ENCODE results near the gene TFCP2L1. TPM values are rescaled to one million over a fixed set of nuclear protein-coding genes. Genes with fewer than 3 reads are reported as not detected.

TFCP2L1 gene
- total and polyA plus RNA-seq, 4 donors: 0.30 to 0.89 (median 0.51) TPM

DNA sequence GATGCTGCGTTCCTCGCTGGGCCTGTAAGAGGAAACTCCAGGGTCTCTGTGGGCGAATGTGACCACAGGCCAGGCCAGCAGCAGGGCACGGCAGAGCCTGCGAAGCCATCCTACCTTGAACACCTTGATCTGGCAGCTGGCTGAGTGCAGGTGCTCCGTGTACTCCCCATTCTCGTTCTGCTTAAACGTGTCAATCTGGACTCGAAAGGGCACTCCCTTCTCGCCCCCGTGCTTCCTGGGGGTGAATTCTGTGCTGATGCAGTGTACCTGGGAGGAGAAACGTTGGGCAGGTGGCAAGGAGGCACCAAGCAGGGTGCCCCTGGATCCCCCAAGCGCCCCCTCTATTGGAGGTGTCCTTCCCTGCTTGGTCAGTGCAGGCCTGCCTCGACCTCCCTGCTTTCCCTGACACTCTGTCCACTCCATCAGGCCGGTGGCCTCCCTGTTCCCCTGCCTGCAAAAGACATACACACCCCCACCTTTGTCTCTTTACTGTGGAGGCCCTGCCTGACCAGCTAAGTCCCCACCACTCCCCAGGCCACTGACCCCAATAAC lies 38.2 kb downstream of the TFCP2L1 start:
- Histone ChIP-seq H3K4me3 (ENCODE audit: low read depth, low read length) (no peak overlapping the region), H3K27ac (ENCODE audit: low read depth, low read length) (no peak overlapping the region), H3K4me1 (ENCODE audit: control insufficient read depth, insufficient read depth, low read length) (no peaks in the 10 kb centered on the region), H3K9me3 (ENCODE audit: control insufficient read depth, insufficient read depth, low read length) (no peaks in the 10 kb centered on the region), H3K27me3 (ENCODE audit: control insufficient read depth, insufficient read depth, low read length) (no peaks in the 10 kb centered on the region), H3K36me3 (ENCODE audit: control insufficient read depth, insufficient read depth, low read length) (no peaks in the 10 kb centered on the region)
- no peak for DNase-seq (ENCODE audit: low read depth in 4 of 6, low spot score in 6 of 6)
- WGBS (ENCODE audit: insufficient coverage): 90% methylated on average over 14 of the region's 15 CpGs

DNA sequence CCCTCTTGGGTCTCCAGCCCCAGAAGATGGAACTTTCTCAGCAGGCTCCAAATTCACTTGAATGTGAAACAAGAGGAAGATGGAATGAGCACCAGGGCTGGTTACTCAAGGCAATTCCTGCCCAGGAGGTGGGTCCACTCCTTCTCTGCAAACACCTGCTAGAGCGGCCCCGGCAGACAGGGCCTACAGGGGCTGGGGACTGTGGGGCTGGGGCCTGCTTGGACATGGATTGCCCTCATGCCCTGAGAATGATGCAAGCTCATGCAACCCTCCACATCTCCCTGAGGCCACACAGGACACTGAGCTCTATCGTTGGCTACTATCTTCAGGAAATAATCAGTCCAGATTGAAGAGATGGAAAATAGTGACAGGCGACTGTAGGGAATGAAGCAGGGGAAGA lies 39.1 kb downstream of the TFCP2L1 start:
- no peaks in the 10 kb centered on the region for H3K36me3 ChIP-seq (ENCODE audit: control insufficient read depth, insufficient read depth, low read length)
- H3K9me3 ChIP-seq (ENCODE audit: control insufficient read depth, insufficient read depth, low read length): no peaks in the 10 kb centered on the region
- no peak overlapping the region for H3K4me3 ChIP-seq (ENCODE audit: low read depth, low read length)
- no peak overlapping the region for H3K27ac ChIP-seq (ENCODE audit: low read depth, low read length)
- DNase-seq (ENCODE audit: low read depth in 4 of 6, low spot score in 6 of 6): no peak
- no peaks in the 10 kb centered on the region for H3K4me1 ChIP-seq (ENCODE audit: control insufficient read depth, insufficient read depth, low read length)
- no peaks in the 10 kb centered on the region for H3K27me3 ChIP-seq (ENCODE audit: control insufficient read depth, insufficient read depth, low read length)
- WGBS (ENCODE audit: insufficient coverage): 60% methylated on average over 3 of the region's 4 CpGs

DNA sequence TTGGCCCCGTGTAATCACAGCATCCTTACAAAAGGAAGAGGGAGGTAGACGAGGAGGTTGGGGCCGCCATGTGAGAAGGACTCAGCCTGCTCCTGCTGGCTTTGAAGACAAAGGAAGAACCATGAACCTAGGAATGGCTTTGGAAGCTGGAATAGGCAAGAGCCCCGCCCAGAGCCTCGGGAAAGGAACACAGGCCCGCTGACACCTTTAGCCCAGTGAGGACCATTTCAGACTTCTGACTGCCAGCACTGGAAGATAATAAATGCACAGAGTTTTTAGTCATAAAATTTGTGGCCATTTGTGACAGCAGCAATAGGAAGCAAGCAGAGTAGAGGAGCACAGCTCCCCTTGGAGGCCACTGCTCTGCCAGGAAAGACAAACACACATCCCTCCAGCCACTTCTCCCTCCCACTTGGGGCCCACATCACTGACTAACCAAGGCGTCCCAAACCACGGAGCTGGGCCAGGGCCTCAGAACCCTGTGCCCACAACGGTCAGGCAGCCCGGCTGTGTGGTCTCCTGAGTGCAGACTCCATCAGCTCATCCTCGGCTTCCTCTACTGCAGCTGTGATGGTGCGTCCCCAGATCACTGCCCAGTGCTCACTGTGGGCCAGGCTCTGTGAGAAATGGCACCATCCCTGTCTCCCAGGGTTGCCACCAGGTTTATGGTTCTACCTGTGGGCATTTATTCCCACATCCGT lies 39.7 kb downstream of the TFCP2L1 start:
- Histone ChIP-seq H3K9me3 (ENCODE audit: control insufficient read depth, insufficient read depth, low read length) (no peaks in the 10 kb centered on the region), H3K27me3 (ENCODE audit: control insufficient read depth, insufficient read depth, low read length) (no peaks in the 10 kb centered on the region), H3K4me3 (ENCODE audit: low read depth, low read length) (no peak overlapping the region), H3K36me3 (ENCODE audit: control insufficient read depth, insufficient read depth, low read length) (no peaks in the 10 kb centered on the region), H3K4me1 (ENCODE audit: control insufficient read depth, insufficient read depth, low read length) (no peaks in the 10 kb centered on the region), H3K27ac (ENCODE audit: low read depth, low read length) (no peak overlapping the region)
- 86% methylated on average over 13 of the region's 13 CpGs for WGBS (ENCODE audit: insufficient coverage)
- DNase-seq (ENCODE audit: low read depth in 4 of 6, low spot score in 6 of 6): no peak

DNA sequence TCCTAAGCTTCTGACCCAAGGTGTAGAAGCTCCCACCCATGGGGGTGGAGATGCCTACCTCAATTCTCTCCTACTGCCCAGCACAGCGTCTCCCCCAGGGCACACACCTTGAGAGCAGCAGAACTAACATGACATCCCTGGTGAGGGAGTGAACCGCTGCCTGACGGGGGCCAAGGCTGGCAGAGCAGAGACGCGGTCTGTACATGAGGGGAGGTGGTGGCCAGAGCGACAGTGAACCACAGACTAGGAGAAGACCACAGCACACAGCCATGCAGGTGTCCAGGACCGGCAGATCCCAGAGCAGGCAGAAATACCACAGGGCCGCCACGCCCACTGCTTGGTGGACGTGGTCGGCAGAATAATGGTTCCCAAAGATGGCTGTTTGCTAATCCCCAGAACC lies 40.4 kb downstream of the TFCP2L1 start:
- no peaks in the 10 kb centered on the region for H3K36me3 ChIP-seq (ENCODE audit: control insufficient read depth, insufficient read depth, low read length)
- no peak overlapping the region for H3K27ac ChIP-seq (ENCODE audit: low read depth, low read length)
- no peaks in the 10 kb centered on the region for H3K27me3 ChIP-seq (ENCODE audit: control insufficient read depth, insufficient read depth, low read length)
- WGBS (ENCODE audit: insufficient coverage): 95% methylated on average over 10 of the region's 11 CpGs
- no peaks in the 10 kb centered on the region for H3K4me1 ChIP-seq (ENCODE audit: control insufficient read depth, insufficient read depth, low read length)
- no peak for DNase-seq (ENCODE audit: low read depth in 4 of 6, low spot score in 6 of 6)
- no peaks in the 10 kb centered on the region for H3K9me3 ChIP-seq (ENCODE audit: control insufficient read depth, insufficient read depth, low read length)
- no peak overlapping the region for H3K4me3 ChIP-seq (ENCODE audit: low read depth, low read length)

DNA sequence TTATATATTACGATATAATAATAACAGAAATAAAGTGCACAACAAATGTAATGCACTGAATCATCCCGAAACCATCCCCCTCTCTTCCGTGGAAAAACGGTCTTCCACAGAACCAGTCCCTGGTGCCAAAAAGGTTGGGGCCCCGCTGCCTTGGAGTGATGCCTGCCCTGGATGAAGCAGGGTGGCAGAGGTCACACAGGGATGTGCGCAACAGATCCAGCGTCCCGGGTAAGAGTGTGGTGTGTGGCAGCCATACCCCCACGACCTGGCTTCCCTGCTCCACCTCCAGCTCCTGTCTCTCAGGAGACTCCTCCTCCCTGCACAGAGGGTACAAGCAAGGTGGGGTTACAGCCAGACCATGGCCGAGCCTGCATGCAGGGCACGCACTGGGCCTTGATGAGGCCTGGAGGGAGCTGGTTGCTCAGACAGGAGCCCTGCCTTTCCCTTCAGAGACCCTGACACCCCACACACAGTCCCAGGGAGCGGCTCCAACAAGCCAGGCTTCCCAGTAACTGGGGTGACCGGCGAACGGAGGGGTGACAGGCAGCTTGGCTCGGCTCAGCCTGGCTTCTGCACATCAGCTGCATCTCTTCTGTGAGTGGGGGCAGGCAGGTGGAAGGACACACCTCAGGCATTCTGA lies 41.1 kb downstream of the TFCP2L1 start:
- Histone ChIP-seq H3K4me1 (ENCODE audit: control insufficient read depth, insufficient read depth, low read length) (no peaks in the 10 kb centered on the region), H3K27me3 (ENCODE audit: control insufficient read depth, insufficient read depth, low read length) (no peaks in the 10 kb centered on the region), H3K36me3 (ENCODE audit: control insufficient read depth, insufficient read depth, low read length) (no peaks in the 10 kb centered on the region), H3K4me3 (ENCODE audit: low read depth, low read length) (no peak overlapping the region), H3K27ac (ENCODE audit: low read depth, low read length) (no peak overlapping the region), H3K9me3 (ENCODE audit: control insufficient read depth, insufficient read depth, low read length) (no peaks in the 10 kb centered on the region)
- DNase-seq (ENCODE audit: low read depth in 4 of 6, low spot score in 6 of 6): no peak
- 99% methylated on average over 12 of the region's 16 CpGs for WGBS (ENCODE audit: insufficient coverage)

DNA sequence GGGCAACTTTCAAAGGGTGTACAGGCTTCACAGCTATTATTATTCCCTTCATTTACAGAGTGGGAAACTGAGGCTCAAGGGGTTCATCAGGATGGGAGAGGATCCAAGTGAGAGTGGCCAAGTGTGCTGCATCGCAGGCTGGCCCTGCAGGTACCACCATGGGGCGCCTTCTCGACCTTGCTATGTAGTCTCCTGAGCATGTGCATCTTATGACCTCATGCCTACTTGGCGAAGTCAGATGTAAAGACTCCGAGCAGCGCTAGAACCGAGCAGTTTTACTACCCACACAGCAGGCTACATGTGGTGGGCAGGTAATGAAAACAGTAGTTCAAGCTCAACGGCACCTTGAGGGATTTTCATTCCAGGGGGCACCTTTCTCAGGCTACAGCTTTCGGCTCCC lies 42.0 kb downstream of the TFCP2L1 start:
- WGBS (ENCODE audit: insufficient coverage): 88% methylated on average over 8 of the region's 9 CpGs
- Histone ChIP-seq H3K4me3 (ENCODE audit: low read depth, low read length) (no peak overlapping the region), H3K27ac (ENCODE audit: low read depth, low read length) (no peak overlapping the region), H3K36me3 (ENCODE audit: control insufficient read depth, insufficient read depth, low read length) (no peaks in the 10 kb centered on the region), H3K27me3 (ENCODE audit: control insufficient read depth, insufficient read depth, low read length) (no peaks in the 10 kb centered on the region), H3K4me1 (ENCODE audit: control insufficient read depth, insufficient read depth, low read length) (no peaks in the 10 kb centered on the region), H3K9me3 (ENCODE audit: control insufficient read depth, insufficient read depth, low read length) (no peaks in the 10 kb centered on the region)
- DNase-seq (ENCODE audit: low read depth in 4 of 6, low spot score in 6 of 6): no peak

DNA sequence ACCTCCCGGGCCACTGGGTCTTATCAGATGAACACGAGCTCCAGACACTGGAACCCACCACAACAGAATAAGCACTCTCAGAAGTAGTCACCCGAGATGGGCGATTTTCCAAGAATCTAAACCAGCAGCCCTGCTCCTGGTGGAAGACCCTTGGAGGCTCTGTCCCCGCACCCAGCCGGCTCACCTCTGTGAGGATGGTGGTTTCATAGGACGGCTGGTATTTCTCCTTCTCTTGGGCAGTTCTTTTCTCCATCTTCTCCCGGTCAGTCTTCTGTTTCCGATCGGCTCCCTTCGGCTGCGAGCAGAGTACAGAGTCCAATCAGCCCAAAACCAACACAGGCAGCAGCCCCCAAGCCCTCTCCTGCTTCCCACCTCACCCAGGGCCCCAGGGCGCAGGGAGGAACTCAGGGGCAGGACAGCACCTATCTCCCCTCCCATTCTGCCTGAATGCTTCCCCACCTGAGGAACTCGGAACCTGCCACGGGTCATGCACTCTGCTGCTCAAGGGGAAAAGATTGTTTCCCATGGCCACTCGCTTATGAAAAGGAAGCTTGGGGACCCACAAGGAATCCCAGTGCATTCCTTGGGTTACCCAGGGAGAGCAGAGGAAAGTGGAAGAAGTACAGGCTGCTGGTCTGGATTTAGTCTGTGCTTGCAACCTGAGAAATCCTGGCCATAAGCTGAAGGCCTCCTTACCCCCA lies 42.7 kb downstream of the TFCP2L1 start:
- Histone ChIP-seq H3K36me3 (ENCODE audit: control insufficient read depth, insufficient read depth, low read length) (no peaks in the 10 kb centered on the region), H3K9me3 (ENCODE audit: control insufficient read depth, insufficient read depth, low read length) (no peaks in the 10 kb centered on the region), H3K27me3 (ENCODE audit: control insufficient read depth, insufficient read depth, low read length) (no peaks in the 10 kb centered on the region), H3K4me1 (ENCODE audit: control insufficient read depth, insufficient read depth, low read length) (no peaks in the 10 kb centered on the region), H3K27ac (ENCODE audit: low read depth, low read length) (no peak overlapping the region), H3K4me3 (ENCODE audit: low read depth, low read length) (no peak overlapping the region)
- no peak for DNase-seq (ENCODE audit: low read depth in 4 of 6, low spot score in 6 of 6)
- 84% methylated on average over 13 of the region's 16 CpGs for WGBS (ENCODE audit: insufficient coverage)

DNA sequence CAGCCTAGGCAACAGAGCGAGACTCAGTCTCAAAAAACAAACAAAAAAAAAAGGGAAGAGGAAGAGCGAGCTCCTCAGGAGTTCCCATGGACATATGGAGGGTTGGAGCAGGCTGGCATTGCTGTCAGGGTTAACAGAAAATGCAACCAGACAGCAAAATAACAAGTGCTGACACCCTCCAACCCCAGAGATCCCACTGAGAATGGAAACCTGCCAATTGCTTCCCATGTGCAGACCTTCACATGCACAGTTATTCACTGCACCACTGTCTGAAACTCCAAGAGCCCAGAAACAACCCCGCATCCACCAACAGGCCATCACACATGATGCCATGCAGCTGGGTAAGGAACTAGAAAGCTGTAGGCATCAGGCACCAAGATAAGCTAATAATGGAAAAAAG lies 43.5 kb downstream of the TFCP2L1 start:
- WGBS (ENCODE audit: insufficient coverage): no CpG with 5 or more reads among the region's 3 CpGs
- Histone ChIP-seq H3K9me3 (ENCODE audit: control insufficient read depth, insufficient read depth, low read length) (no peaks in the 10 kb centered on the region), H3K4me3 (ENCODE audit: low read depth, low read length) (no peak overlapping the region), H3K27me3 (ENCODE audit: control insufficient read depth, insufficient read depth, low read length) (no peaks in the 10 kb centered on the region), H3K27ac (ENCODE audit: low read depth, low read length) (no peak overlapping the region), H3K4me1 (ENCODE audit: control insufficient read depth, insufficient read depth, low read length) (no peaks in the 10 kb centered on the region), H3K36me3 (ENCODE audit: control insufficient read depth, insufficient read depth, low read length) (no peaks in the 10 kb centered on the region)
- DNase-seq (ENCODE audit: low read depth in 4 of 6, low spot score in 6 of 6): peak in 1 of 6 donors; percentile 18

DNA sequence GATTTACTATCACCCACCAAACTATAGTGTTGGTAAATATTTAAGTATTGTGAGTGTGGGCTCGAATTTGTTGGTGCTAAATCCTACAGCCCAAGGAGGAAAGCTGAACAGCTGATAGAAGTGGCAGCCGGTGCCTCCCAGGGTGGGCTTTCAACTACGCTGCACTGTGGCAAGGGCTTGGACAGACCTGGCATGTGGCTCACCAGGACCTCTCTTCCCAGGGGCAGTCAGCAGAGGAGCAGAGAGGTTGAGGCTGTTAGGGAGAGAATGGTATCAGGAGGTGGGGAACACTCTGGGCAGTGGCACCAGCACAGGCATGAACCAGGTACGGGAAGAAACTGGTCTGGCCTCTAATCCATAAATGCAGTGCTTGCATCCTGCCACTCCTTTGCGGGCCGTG lies 44.6 kb downstream of the TFCP2L1 start:
- DNase-seq (ENCODE audit: low read depth in 4 of 6, low spot score in 6 of 6): no peak
- no peaks in the 10 kb centered on the region for H3K9me3 ChIP-seq (ENCODE audit: control insufficient read depth, insufficient read depth, low read length)
- no peak overlapping the region for H3K27ac ChIP-seq (ENCODE audit: low read depth, low read length)
- H3K4me3 ChIP-seq (ENCODE audit: low read depth, low read length): no peak overlapping the region
- WGBS (ENCODE audit: insufficient coverage): 88% methylated on average over 6 of the region's 6 CpGs
- H3K4me1 ChIP-seq (ENCODE audit: control insufficient read depth, insufficient read depth, low read length): no peaks in the 10 kb centered on the region
- H3K36me3 ChIP-seq (ENCODE audit: control insufficient read depth, insufficient read depth, low read length): no peaks in the 10 kb centered on the region
- H3K27me3 ChIP-seq (ENCODE audit: control insufficient read depth, insufficient read depth, low read length): no peaks in the 10 kb centered on the region
